GM12878 (cell line): ENCODE results near the gene MRPL41.

Source experiments
- CREM ChIP-seq: IDR thresholded peaks from 2 replicates; pipeline ENCODE4 v1.6.1; 2014; ENCODE audit warnings: antibody characterized with exemption, low read depth
- GABPA ChIP-seq: IDR thresholded peaks from 2 replicates; pipeline ENCODE4 v1.6.1; 2014; ENCODE audit warnings: antibody characterized with exemption, low read depth, mild to moderate bottlenecking, inconsistent platforms
- MXI1 ChIP-seq: fragments of 150-350 bp; IDR thresholded peaks from 2 replicates; pipeline ENCODE4 v1.6.1; 2011; ENCODE audit warnings: low read depth, mild to moderate bottlenecking, inconsistent platforms, low read length, improper control_type of control experiment

GRCh38 chr9:137545123-137545522 is 6.6 kb upstream of the MRPL41 start:
- TF ChIP-seq MXI1 (no peak), CREM (no peak), GABPA (no peak)
